Mucosa of descending colon (tissue), 3 donors: ENCODE results near the gene ZSCAN5C. TPM values are rescaled to one million over a fixed set of nuclear protein-coding genes. Genes with fewer than 3 reads are reported as not detected.
"Not testable (repeated sequence)": the region's sequence is repeated elsewhere in the genome, so short reads cannot be mapped to it uniquely, and the experiment has no call there.

Source experiments
- ATAC-seq: fragments of 200-7000 bp; cut with Tn5 transposase; one replicate; pipeline ENCODE4 v1.9.1; 2020; ENCODE audit warnings: mild to moderate bottlenecking, moderate library complexity
- DNase-seq, 3 donors: peaks; one replicate each; pipeline ENCODE4 v3.0.0-alpha.2; 2020
- H3K36me3 ChIP-seq: fragments of 200-600 bp; one replicate; pipeline ENCODE4 v1.8.0; 2021; ENCODE audit warnings: low read depth, mild to moderate bottlenecking
- H3K4me1 ChIP-seq: fragments of 200-600 bp; one replicate; pipeline ENCODE4 v1.8.0; 2021; ENCODE audit warnings: low read depth, mild to moderate bottlenecking
- H3K4me3 ChIP-seq: fragments of 200-600 bp; one replicate; pipeline ENCODE4 v1.8.0; 2021; ENCODE audit warnings: mild to moderate bottlenecking
- H3K9me3 ChIP-seq: fragments of 200-600 bp; one replicate; pipeline ENCODE4 v1.8.0; 2021; ENCODE audit warnings: mild to moderate bottlenecking
- CTCF ChIP-seq: fragments of 200-600 bp; IDR thresholded peaks from one replicate; pipeline ENCODE4 v1.8.0; 2022; ENCODE audit warnings: antibody characterized with exemption, mild to moderate bottlenecking
- intact Hi-C, 2 donors: fragments of 100-400 bp; cut with DNase I in 1 of 2; cut with micrococcal nuclease in 1 of 2; formaldehyde crosslinking; loops; one replicate each; pipeline versions ENCODE4 v1.11.0 to v1.11.1; 2022; cut with DNase I, micrococcal nuclease
- total RNA-seq, 3 donors: library from RNA; stranded (reverse); fragmentation: NEBNext Ultra II Directional in 2 of 3; extraction: Animal tissue kit (Norgen Biotek cat#: 25700) in 2 of 3; gene quantifications; one replicate each; pipeline versions ENCODE4 v1.2.1 to v1.2.4, GENCODE V29; 2021 to 2023
- donor health status: DM: no; HTN: no; CAD: no; lungs with moderate emphysema.
- donor health status: DM: no; HTN: no; CAD: no.
- donor health status: DM: no; HTN: yes; CAD: no.

The ZSCAN5C gene
- total RNA-seq, 3 donors from 2014 or later: not detected

GRCh38 chr19:56163097-56163496 lies 39.0 kb upstream of the ZSCAN5C start:
- ATAC-seq: no peak
- H3K4me3 ChIP-seq: no peak overlapping the region
- no peaks in the 10 kb centered on the region for H3K9me3 ChIP-seq
- no peaks in the 10 kb centered on the region for H3K4me1 ChIP-seq
- intact Hi-C loops: loop anchor here in 1 of 2 donors (5.0 kb wide), 1 partner anchor 76 kb away; no protein-coding TSS in a partner anchor
- no peak for TF ChIP-seq CTCF
- no peak for DNase-seq
- H3K36me3 ChIP-seq: no peaks in the 10 kb centered on the region

- no peaks in the 10 kb centered on the region for H3K4me1 ChIP-seq
- TF ChIP-seq CTCF: no peak
- intact Hi-C loops: no loop called here
- no peak overlapping the region for H3K4me3 ChIP-seq
- DNase-seq (no peak), ATAC-seq (no peak)
- H3K36me3 ChIP-seq: no peaks in the 10 kb centered on the region
- H3K9me3 ChIP-seq: no peaks in the 10 kb centered on the region
Measured at GRCh38 chr19:56167064-56167578, 35.0 kb upstream of the ZSCAN5C start.

GRCh38 chr19:56170261-56170660 lies 31.8 kb upstream of the ZSCAN5C start:
- DNase-seq (no peak), ATAC-seq (no peak)
- Histone ChIP-seq H3K9me3 (no peaks in the 10 kb centered on the region), H3K4me1 (no peaks in the 10 kb centered on the region), H3K36me3 (no peaks in the 10 kb centered on the region), H3K4me3 (no peak overlapping the region)
- no peak for TF ChIP-seq CTCF
- intact Hi-C loops: loop anchor here in 1 of 2 donors (10.0 kb wide), 1 partner anchor 95 kb away; no protein-coding TSS in a partner anchor

GRCh38 chr19:56174086-56174485 lies 28.0 kb upstream of the ZSCAN5C start:
- H3K9me3 ChIP-seq: no peaks in the 10 kb centered on the region
- ATAC-seq (no peak), DNase-seq (no peak)
- intact Hi-C loops: loop anchor here in 1 of 2 donors (10.0 kb wide), 1 partner anchor 99 kb away; no protein-coding TSS in a partner anchor
- H3K4me3 ChIP-seq: no peak overlapping the region
- H3K36me3 ChIP-seq: no peaks in the 10 kb centered on the region
- no peaks in the 10 kb centered on the region for H3K4me1 ChIP-seq
- no peak for TF ChIP-seq CTCF

- H3K36me3 ChIP-seq: no peaks in the 10 kb centered on the region
- TF ChIP-seq CTCF: no peak
- intact Hi-C loops: loop anchor here in 1 of 2 donors (10.0 kb wide), 1 partner anchor 100 kb away; no protein-coding TSS in a partner anchor
- ATAC-seq: no peak
- H3K4me3 ChIP-seq: no peak overlapping the region
- H3K4me1 ChIP-seq: no peaks in the 10 kb centered on the region
- DNase-seq: no peak
- H3K9me3 ChIP-seq: no peaks in the 10 kb centered on the region
Measured at GRCh38 chr19:56174550-56174949, 27.5 kb upstream of the ZSCAN5C start.

GRCh38 chr19:56175861-56176307 lies 26.2 kb upstream of the ZSCAN5C start, which contains the start of gene GALP:
Gene GALP, plus strand, starts transcription at chr19:56176008. Its CDS starts 1,101 bp downstream, at chr19:56177109.
- intact Hi-C loops: loop anchor here in 1 of 2 donors (10.0 kb wide), 1 partner anchor 101 kb away; no protein-coding TSS in a partner anchor
- H3K4me1 ChIP-seq, DNase-seq, ATAC-seq, H3K36me3 ChIP-seq, H3K9me3 ChIP-seq, H3K4me3 ChIP-seq: not testable (repeated sequence)

GRCh38 chr19:56176310-56176709 lies 25.8 kb upstream of the ZSCAN5C start:
- not testable (repeated sequence) for ATAC-seq, H3K4me3 ChIP-seq, H3K4me1 ChIP-seq, H3K36me3 ChIP-seq, DNase-seq, H3K9me3 ChIP-seq
- intact Hi-C loops: loop anchor here in 1 of 2 donors (10.0 kb wide), 1 partner anchor 102 kb away; no protein-coding TSS in a partner anchor
